GM12878 (cell line): ENCODE measurements around the gene IL23R. TPM values are rescaled to one million over a fixed set of nuclear protein-coding genes. Genes with fewer than 3 reads are reported as not detected.
A peak's percentile ranks its signal among the peaks of the same experiment; 100 is the strongest.

ENCODE experiments used
- ATAC-seq: fragments of 200-7000 bp; cut with Tn5 transposase; 3 replicates; pipeline ENCODE4 v1.9.1; 2020; ENCODE audit warnings: mild to moderate bottlenecking, moderate library complexity
- BruUV-seq: library from RNA; stranded (reverse); fragments of 400-500 nt; replicated peaks from 2 replicates; lab custom pipeline; 2021; lab: Mats Ljungman, UMichigan
- CTCF ChIA-PET: fragments of 300-600 bp; sonication (Branson Sonifier 250); formaldehyde crosslinking; extraction: SDS; loops from one replicate; lab custom pipeline; 2021; ENCODE audit warnings: inconsistent platforms; lab: Yijun Ruan, JAX
- POLR2A ChIA-PET: fragments of 350-600 bp; formaldehyde crosslinking; extraction: SDS; loops from one replicate; lab custom pipeline; 2021; ENCODE audit warnings: inconsistent platforms; lab: Charles Lee
- RAD21 ChIA-PET: fragments of 300-600 bp; sonication (Branson Sonifier 250); formaldehyde crosslinking; loops from one replicate; lab custom pipeline; 2023; ENCODE audit warnings: antibody characterized with exemption; ENCODE audit not compliant: unreplicated experiment; lab: Charles Lee
- SMC1A ChIA-PET: fragments of 300-600 bp; sonication (Branson Sonifier 250); formaldehyde crosslinking; loops from one replicate; lab custom pipeline; 2023; ENCODE audit not compliant: unreplicated experiment, uncharacterized antibody; lab: Charles Lee
- DNase-seq: peaks from one replicate; pipeline ENCODE4 v3.0.0-alpha.2; 2011; ENCODE audit warnings: low read depth, low spot score
- FAIRE-seq: peaks from 3 replicates; lab custom pipeline; 2011; peaks lifted over from hg19 to GRCh38; lab: Jason Lieb, UNC
- H2AFZ ChIP-seq: 2 replicates; pipeline ENCODE4 v1.6.0; 2011; ENCODE audit warnings: low read depth, low read length, control low read depth; ENCODE audit not compliant: control insufficient read depth
- H3K27ac ChIP-seq: 2 replicates; pipeline ENCODE4 v1.5.1; 2011; ENCODE audit warnings: control low read depth; ENCODE audit not compliant: control insufficient read depth, insufficient read depth
- H3K27me3 ChIP-seq, 2 experiments: replicated peaks in 1 of 2; 2 replicates each; pipeline versions ENCODE4 v1.6.0 to v1.6.1; 2011; ENCODE audit warnings: low read length in 1 of 2; ENCODE audit not compliant: control insufficient read depth in 2 of 2, insufficient read depth in 2 of 2
- H3K36me3 ChIP-seq, 2 experiments: 2 replicates each; pipeline ENCODE4 v1.5.1; 2011; ENCODE audit warnings: low read length in 1 of 2; ENCODE audit not compliant: control insufficient read depth in 2 of 2, insufficient read depth in 2 of 2
- H3K4me1 ChIP-seq: 2 replicates; pipeline ENCODE4 v1.6.1; 2011; ENCODE audit warnings: mild to moderate bottlenecking, low read length, moderate library complexity, mixed read lengths; ENCODE audit not compliant: control insufficient read depth, insufficient read depth
- H3K4me2 ChIP-seq: 2 replicates; pipeline ENCODE4 v1.6.0; 2011; ENCODE audit warnings: control low read depth; ENCODE audit not compliant: control insufficient read depth, insufficient read depth
- H3K4me3 ChIP-seq: fragments of 200-600 bp; sonication (generic); 2 replicates; pipeline ENCODE4 v1.5.1; 2016
- H3K79me2 ChIP-seq: 2 replicates; pipeline ENCODE4 v1.6.0; 2011; ENCODE audit warnings: low read length; ENCODE audit not compliant: control insufficient read depth, insufficient read depth
- H3K9ac ChIP-seq: 2 replicates; pipeline ENCODE4 v1.8.0; 2011; ENCODE audit warnings: low read length, control low read depth, mixed read lengths; ENCODE audit not compliant: control insufficient read depth, insufficient read depth
- H3K9me3 ChIP-seq: replicated peaks from 3 replicates; pipeline ENCODE4 v1.5.1; 2011; ENCODE audit warnings: mild to moderate bottlenecking, low read length; ENCODE audit not compliant: control insufficient read depth, insufficient read depth
- H4K20me1 ChIP-seq: 2 replicates; pipeline ENCODE4 v1.6.0; 2011; ENCODE audit not compliant: control insufficient read depth, insufficient read depth
- BCL11A ChIP-seq: IDR thresholded peaks from 2 replicates; pipeline ENCODE4 v1.6.1; 2011; ENCODE audit warnings: low read depth, low read length
- CHD4 ChIP-seq: fragments of 200-600 bp; sonication (generic); IDR thresholded peaks from 2 replicates; pipeline ENCODE4 v1.6.1; 2016; ENCODE audit warnings: mild to moderate bottlenecking
- ESRRA ChIP-seq: IDR thresholded peaks from 2 replicates; pipeline ENCODE4 v1.6.1; 2012; ENCODE audit warnings: mild to moderate bottlenecking, low read length, improper control_type of control experiment
- IKZF1 ChIP-seq: fragments of 450-650 bp; conservative IDR thresholded peaks from 2 replicates; pipeline ENCODE4 v1.6.1; 2017; ENCODE audit warnings: antibody characterized with exemption, mild to moderate bottlenecking
- KLF5 ChIP-seq: fragments of 450-650 bp; IDR thresholded peaks from 2 replicates; pipeline ENCODE4 v1.6.1; 2014; ENCODE audit warnings: mild to moderate bottlenecking; ENCODE audit not compliant: partially characterized antibody
- MEF2B ChIP-seq: fragments of 450-650 bp; IDR thresholded peaks from 2 replicates; pipeline ENCODE4 v1.6.1; 2018; ENCODE audit warnings: mild to moderate bottlenecking, moderate library complexity; ENCODE audit not compliant: partially characterized antibody, poor library complexity, severe bottlenecking
- MTA3 ChIP-seq: IDR thresholded peaks from 2 replicates; pipeline ENCODE4 v1.6.1; 2012; ENCODE audit warnings: low read length, inconsistent platforms, borderline replicate concordance
- MXI1 ChIP-seq: fragments of 150-350 bp; IDR thresholded peaks from 2 replicates; pipeline ENCODE4 v1.6.1; 2011; ENCODE audit warnings: low read depth, mild to moderate bottlenecking, inconsistent platforms, low read length, improper control_type of control experiment
- PAX5 ChIP-seq: IDR thresholded peaks from 2 replicates; pipeline ENCODE4 v1.6.1; 2011; ENCODE audit warnings: low read depth, low read length, borderline replicate concordance
- PRDM15 ChIP-seq: fragments of 450-650 bp; formaldehyde crosslinking; IDR thresholded peaks from 2 replicates; pipeline ENCODE4 v1.4.0; 2020; ENCODE audit warnings: mild to moderate bottlenecking, moderate library complexity
- RAD21 ChIP-seq: IDR thresholded peaks from 2 replicates; pipeline ENCODE4 v1.6.1; 2011; ENCODE audit warnings: mild to moderate bottlenecking, low read depth, low read length, moderate library complexity; ENCODE audit not compliant: insufficient read depth
- RAD51 ChIP-seq: fragments of 450-650 bp; IDR thresholded peaks from 2 replicates; pipeline ENCODE4 v1.6.1; 2016; ENCODE audit warnings: moderate library complexity, mild to moderate bottlenecking, inconsistent platforms
- RBBP5 ChIP-seq: fragments of 200-600 bp; sonication (generic); conservative IDR thresholded peaks from 2 replicates; pipeline ENCODE4 v1.6.1; 2016
- SMC3 ChIP-seq: IDR thresholded peaks from 2 replicates; pipeline ENCODE4 v1.6.1; 2011; ENCODE audit warnings: low read length, improper control_type of control experiment, borderline replicate concordance
- WGBS: methylation state at CpG from one replicate; pipeline ENCODE4 v1.1.6; 2016; ENCODE audit warnings: low lambda C conversion rate; ENCODE audit not compliant: insufficient replicate concordance, insufficient coverage; ENCODE audit errors: missing lambda C conversion rate; 5-methylcytosine and 5-hydroxymethylcytosine counted together
- in situ Hi-C: fragments of 300-500 bp; cut with MboI; formaldehyde crosslinking; loops from 9 replicates; pipeline ENCODE4 v1.14.3; 2018; ENCODE audit warnings: mixed read lengths
- intact Hi-C: fragments of 100-400 bp; cut with micrococcal nuclease; formaldehyde crosslinking; loops from one replicate; pipeline ENCODE4 v1.14.2; 2022; ENCODE audit not compliant: unreplicated experiment
- polyA plus RNA-seq, 11 experiments: library from polyadenylated mRNA; depleted of rRNA in 4 of 11; unstranded in 6 of 11; stranded (reverse) in 5 of 11; fragments of >200 nt; fragmentation: Nextera tagmentation in 4 of 11; fragmentation: Illumina TruSeq in 1 of 11; extraction: Ambion mirVana in 4 of 11; extraction: Trizol in 1 of 11; gene quantifications; 1 replicate in 1 of 11; 2 replicates in 10 of 11; pipeline versions ENCODE4 v1.2.1 to v1.2.3, GENCODE V29; 2011 to 2016; ENCODE audit warnings: inconsistent platforms in 2 of 11, missing spikeins in 2 of 11, low read depth in 1 of 11
- total RNA-seq, 4 experiments: library from RNA; depleted of rRNA in 3 of 4; stranded (reverse); fragments of >200 nt in 3 of 4; fragmentation: Illumina TruSeq in 1 of 4; extraction: Trizol in 1 of 4; gene quantifications; 2 replicates each; pipeline versions ENCODE4 v1.2.1 to v1.2.3, GENCODE V29; 2013 to 2021
- TF ChIP-seq, protein P1 (sequence below): fragments of 450-650 bp; IDR thresholded peaks from 2 replicates; pipeline ENCODE4 v1.6.1; 2017; ENCODE audit warnings: mild to moderate bottlenecking
- TF ChIP-seq, protein P2 (sequence below), 3 experiments: IDR thresholded peaks in 2 of 3; conservative IDR thresholded peaks in 1 of 3; 2 replicates each; pipeline ENCODE4 v1.5.1; 2011; ENCODE audit warnings: low read depth in 3 of 3, low read length in 3 of 3, mild to moderate bottlenecking in 3 of 3, control low read depth in 2 of 3, moderate library complexity in 2 of 3, inconsistent platforms in 1 of 3, mixed read lengths in 1 of 3; ENCODE audit not compliant: control insufficient read depth in 2 of 3, insufficient read depth in 1 of 3; ENCODE audit errors: extremely low read depth in 1 of 3

Gene IL23R
- total and polyA plus RNA-seq, 10 of the 15 experiments (the other 5 are each of a cell fraction or from before 2014, with no cell fraction given): 0.16 to 6.4 (median 0.59) TPM

GRCh38 chr1:67213164-67213563 is 46.9 kb downstream of the IL23R start:
- H3K9ac ChIP-seq: no peak overlapping the region
- peaks cover 31% of the 10 kb centered on the region for H3K4me1 ChIP-seq
- ATAC-seq: peak; percentile 72
- no peak overlapping the region for H3K4me3 ChIP-seq
- no TSS peak for BruUV-seq
- TF ChIP-seq BCL11A (no peak), RAD21 (peak; percentile 38; the same call in 1 of the 2 replicates), ESRRA (no peak), PRDM15 (no peak), MXI1 (no peak), MTA3 (no peak), SMC3 (0 out of 2 replicates have a peak, but pooled peaks have one; percentile 19), RBBP5 (no peak), KLF5 (no peak), CHD4 (no peak), RAD51 (no peak), MEF2B (no peak), PAX5 (no peak), IKZF1 (0 out of 2 replicates have a peak, but pooled peaks have one; percentile 2)
- TF ChIP-seq, protein P1, sequence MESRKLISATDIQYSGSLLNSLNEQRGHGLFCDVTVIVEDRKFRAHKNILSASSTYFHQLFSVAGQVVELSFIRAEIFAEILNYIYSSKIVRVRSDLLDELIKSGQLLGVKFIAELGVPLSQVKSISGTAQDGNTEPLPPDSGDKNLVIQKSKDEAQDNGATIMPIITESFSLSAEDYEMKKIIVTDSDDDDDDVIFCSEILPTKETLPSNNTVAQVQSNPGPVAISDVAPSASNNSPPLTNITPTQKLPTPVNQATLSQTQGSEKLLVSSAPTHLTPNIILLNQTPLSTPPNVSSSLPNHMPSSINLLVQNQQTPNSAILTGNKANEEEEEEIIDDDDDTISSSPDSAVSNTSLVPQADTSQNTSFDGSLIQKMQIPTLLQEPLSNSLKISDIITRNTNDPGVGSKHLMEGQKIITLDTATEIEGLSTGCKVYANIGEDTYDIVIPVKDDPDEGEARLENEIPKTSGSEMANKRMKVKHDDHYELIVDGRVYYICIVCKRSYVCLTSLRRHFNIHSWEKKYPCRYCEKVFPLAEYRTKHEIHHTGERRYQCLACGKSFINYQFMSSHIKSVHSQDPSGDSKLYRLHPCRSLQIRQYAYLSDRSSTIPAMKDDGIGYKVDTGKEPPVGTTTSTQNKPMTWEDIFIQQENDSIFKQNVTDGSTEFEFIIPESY: no peak
- TF ChIP-seq, protein P2, sequence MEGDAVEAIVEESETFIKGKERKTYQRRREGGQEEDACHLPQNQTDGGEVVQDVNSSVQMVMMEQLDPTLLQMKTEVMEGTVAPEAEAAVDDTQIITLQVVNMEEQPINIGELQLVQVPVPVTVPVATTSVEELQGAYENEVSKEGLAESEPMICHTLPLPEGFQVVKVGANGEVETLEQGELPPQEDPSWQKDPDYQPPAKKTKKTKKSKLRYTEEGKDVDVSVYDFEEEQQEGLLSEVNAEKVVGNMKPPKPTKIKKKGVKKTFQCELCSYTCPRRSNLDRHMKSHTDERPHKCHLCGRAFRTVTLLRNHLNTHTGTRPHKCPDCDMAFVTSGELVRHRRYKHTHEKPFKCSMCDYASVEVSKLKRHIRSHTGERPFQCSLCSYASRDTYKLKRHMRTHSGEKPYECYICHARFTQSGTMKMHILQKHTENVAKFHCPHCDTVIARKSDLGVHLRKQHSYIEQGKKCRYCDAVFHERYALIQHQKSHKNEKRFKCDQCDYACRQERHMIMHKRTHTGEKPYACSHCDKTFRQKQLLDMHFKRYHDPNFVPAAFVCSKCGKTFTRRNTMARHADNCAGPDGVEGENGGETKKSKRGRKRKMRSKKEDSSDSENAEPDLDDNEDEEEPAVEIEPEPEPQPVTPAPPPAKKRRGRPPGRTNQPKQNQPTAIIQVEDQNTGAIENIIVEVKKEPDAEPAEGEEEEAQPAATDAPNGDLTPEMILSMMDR (IDR thresholded peaks at IDR 0.05 in 2 of 3, conservative IDR thresholded peaks at IDR 0.05 in 1 of 3; ENCODE audit: control insufficient read depth in 2 of 3, extremely low read depth in 1 of 3, insufficient read depth in 1 of 3, low read depth in 3 of 3, low read length in 3 of 3): peak; percentile 51 to 73 (median 67)
- H3K79me2 ChIP-seq: no peaks in the 10 kb centered on the region
- DNase-seq: no peak
- ChIA-PET CTCF (interaction anchor here (0.5 to 8.9 kb wide), 62 partner anchors 7 to 1115 kb away, joined by 3 to 193 read pairs (median 7); partner anchors contain the start of genes C1orf141, IL23R, SERBP1 and SLC35D1), SMC1A (interaction anchor here (0.8 to 9.1 kb wide), 38 partner anchors 8 to 547 kb away, joined by 3 to 212 read pairs (median 7); partner anchors contain the start of genes IL23R and SLC35D1), RAD21 (interaction anchor here (0.6 to 8.0 kb wide), 24 partner anchors 8 to 547 kb away, joined by 3 to 102 read pairs (median 6); partner anchors contain the start of gene IL23R), POLR2A (interaction anchor here (1.3 kb wide), 1 partner anchor 65 kb away, joined by 4 read pairs; no protein-coding TSS in a partner anchor)
- intact Hi-C loops (loop anchor here (1.0 to 5.0 kb wide), 3 partner anchors 161 to 448 kb away; partner anchors contain the start of gene SLC35D1), in situ Hi-C loops (loop anchor here (5.0 kb wide), 1 partner anchor 221 kb away; no protein-coding TSS in a partner anchor)
- 98% methylated on average over 3 of the region's 3 CpGs for WGBS
- no peak overlapping the region for H3K27ac ChIP-seq
- no peaks in the 10 kb centered on the region for H4K20me1 ChIP-seq
- H3K27me3 ChIP-seq: no peaks in the 10 kb centered on the region
- FAIRE-seq: no peak
- H3K36me3 ChIP-seq: no peaks in the 10 kb centered on the region
- H2AFZ ChIP-seq: no peak overlapping the region
- H3K4me2 ChIP-seq: no peak overlapping the region
- peaks cover 5% of the 10 kb centered on the region; the same call in 2 of the 3 replicates for H3K9me3 ChIP-seq
